GM19193 (cell line): ENCODE measurements around the gene HUWE1.

Experiments used
- POLR2A ChIP-seq: IDR thresholded peaks from 4 replicates; pipeline ENCODE4 v1.6.1; 2011; ENCODE audit not compliant: insufficient read depth, insufficient read length; ENCODE audit errors: extremely low read depth

The HUWE1 gene

GRCh38 chrX:53686151-53686885 is at the start of gene HUWE1:
HUWE1 (minus strand) TSS chrX:53686719; CDS start chrX:53654107, 32,612 bp downstream.
- peak; percentile 56 for TF ChIP-seq POLR2A

GRCh38 chrX:53732797-53733196 is 46.3 kb upstream of the HUWE1 start:
- no peak for TF ChIP-seq POLR2A

- TF ChIP-seq POLR2A = no peak
Measured at GRCh38 chrX:53729751-53730150, 43.2 kb upstream of the HUWE1 start.

GRCh38 chrX:53728506-53728905 is 42.0 kb upstream of the HUWE1 start:
- TF ChIP-seq POLR2A = no peak

GRCh38 chrX:53724872-53725271 is 38.4 kb upstream of the HUWE1 start:
- TF ChIP-seq POLR2A = no peak

DNA sequence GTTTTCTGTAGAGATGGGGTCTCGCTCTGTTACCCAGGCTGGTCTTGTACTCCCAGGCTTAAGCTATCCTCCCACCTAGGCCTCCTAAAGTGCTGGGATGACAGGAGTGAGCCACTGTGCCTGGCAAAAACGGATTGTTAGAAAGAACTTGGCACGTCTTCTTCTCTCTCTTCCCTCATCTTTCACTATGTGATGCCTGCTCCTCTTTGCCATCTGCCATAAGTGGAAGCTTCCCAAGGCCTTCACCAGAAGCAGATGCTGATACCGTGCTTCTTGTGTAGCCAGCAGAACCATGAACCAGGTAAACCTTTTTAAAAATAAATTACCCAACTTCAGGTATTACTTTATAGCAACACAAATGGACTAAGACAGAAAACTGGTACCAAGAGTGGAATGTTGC is 36.9 kb upstream of the HUWE1 start:
- no peak for TF ChIP-seq POLR2A

DNA sequence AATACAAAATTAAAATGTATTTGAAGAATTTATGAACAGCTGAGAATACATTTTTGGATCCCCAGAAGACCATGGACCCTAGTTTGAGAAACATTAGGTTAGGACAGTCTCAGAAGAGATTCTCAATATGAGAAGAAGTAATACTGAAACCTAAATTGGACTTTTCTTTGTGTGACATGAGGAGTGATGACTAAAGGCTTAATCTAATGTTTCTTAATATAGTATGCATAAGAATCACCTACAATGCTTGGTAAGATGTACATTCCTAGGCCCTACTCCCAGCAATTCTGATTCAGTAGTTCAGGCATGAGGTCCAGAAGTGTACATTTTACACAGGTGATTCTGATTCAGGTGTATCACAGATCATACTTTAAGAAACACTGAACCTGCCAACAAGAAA is 31.6 kb upstream of the HUWE1 start:
- no peak for TF ChIP-seq POLR2A

- no peak for TF ChIP-seq POLR2A
Measured at GRCh38 chrX:53717205-53717604, 30.7 kb upstream of the HUWE1 start.

DNA sequence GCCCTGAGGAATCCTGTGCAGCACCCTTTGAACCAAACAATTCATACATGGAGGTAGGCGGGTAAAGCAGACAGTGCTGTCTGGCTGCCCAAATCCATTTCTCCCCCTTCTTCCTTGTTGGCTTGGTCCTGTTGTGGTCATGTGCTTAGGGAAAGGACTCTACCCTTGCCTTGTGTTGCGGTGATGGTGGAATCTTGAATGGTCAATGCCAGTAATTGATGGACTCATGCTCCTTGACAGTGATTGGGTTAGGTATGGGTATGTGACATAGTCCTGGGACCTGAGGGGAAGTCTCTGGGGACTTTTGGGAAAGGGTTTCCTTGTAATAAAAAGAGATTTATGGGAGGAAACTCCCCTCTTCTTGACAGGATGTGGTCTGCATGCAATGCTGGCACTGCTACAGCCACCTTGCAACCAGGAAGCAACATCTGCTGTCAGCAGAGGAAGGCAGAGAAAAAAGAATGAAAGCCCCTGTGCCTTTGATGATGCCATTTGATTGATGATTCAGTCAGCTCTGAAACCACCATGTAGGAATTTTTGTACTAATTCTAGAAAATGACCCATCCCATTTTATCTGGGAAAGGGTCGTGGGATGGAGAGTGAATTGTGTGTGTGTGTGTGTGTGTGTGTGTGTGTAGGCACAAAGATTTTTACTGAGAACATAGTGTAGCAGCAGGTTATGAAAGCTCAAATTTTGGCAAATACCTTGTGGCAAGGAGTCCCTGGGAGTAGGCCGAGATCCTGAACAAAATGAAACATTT is 30.0 kb upstream of the HUWE1 start:
- TF ChIP-seq POLR2A = peak; percentile 7

- TF ChIP-seq POLR2A = peak; percentile 4
Measured at GRCh38 chrX:53715346-53715924, 28.9 kb upstream of the HUWE1 start.

DNA sequence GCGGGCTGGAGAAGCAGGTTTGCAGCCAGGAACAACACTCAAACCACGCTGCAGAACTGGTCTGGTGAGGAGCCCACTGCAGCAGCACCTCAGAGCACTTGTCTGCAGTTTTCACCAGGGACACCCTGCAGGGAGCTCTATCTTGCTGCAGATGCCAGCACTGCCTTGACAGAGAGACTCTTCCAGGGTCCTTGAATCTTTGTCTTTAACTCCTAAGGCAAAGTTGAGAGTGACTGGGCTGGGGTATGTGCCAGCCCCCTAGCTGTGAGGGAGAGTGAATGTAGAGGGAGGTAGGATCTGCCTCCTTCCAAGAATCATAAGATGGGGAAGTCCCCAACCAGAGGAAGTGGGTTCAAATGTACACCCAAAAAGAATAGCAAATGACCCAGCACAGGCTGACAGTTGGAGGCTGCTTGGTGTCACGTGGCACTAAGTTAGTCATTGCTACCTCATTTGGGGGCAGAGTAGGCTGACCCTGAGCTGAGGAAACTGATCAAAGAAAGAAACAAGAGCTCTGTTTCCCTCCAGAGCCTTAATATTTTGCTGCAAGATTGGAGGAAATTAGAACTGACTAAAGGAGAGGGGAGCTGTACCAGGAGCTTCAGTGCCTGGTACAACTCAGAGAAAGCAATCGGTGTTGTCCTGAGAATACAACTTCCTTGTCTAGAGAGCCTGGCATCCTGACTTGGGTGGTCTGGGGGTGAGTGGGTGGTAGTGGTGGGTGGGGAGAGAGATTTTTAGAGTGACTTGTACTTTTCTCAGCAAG is 28.2 kb upstream of the HUWE1 start:
- peak; percentile 48 for TF ChIP-seq POLR2A

DNA sequence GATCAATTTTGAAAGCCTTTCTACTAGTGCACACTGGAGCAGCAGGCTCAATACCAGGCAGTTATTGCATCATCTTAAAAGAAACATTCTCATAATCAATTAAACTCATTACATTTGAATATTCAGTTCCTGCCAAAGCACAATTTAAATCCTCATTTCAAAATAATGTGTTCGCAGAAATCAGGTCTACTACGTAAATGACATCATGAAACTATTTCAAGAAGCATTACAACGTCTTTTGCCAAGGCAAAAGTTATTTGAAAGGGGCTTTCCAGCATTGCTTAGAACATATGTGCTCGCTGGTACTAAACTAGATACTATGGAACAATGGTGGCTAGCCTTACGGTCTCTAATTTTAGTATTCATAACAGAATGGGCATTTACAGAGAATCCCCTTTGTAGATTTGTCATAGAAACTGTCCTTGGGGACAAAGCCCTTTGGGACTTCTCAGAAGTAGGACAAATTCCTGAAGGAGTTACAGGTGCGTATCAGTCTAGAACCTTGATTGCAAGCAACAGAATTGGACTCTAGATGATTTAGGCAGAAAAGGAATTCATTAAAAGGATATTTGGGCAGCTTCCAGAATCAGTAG is 27.6 kb upstream of the HUWE1 start:
- no peak for TF ChIP-seq POLR2A

DNA sequence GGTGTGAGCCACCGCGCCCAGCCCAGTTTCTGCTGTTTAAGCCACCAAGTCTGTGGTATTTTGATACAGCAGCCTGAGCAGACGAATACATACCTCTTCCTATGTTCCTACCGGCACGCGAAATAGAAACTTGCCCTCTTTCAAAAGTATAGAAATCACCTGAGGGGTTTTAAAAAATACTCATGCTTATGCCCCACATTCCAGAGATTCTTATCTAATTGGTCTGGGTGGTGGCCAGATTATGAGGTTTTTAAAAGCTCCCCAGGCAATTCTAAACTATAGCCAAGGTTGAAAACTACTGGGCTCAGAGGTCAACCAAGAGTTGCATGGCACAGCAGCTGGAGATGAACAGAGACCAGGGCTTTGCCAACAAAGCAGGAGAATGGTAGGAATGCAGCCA is 24.9 kb upstream of the HUWE1 start:
- no peak for TF ChIP-seq POLR2A

DNA sequence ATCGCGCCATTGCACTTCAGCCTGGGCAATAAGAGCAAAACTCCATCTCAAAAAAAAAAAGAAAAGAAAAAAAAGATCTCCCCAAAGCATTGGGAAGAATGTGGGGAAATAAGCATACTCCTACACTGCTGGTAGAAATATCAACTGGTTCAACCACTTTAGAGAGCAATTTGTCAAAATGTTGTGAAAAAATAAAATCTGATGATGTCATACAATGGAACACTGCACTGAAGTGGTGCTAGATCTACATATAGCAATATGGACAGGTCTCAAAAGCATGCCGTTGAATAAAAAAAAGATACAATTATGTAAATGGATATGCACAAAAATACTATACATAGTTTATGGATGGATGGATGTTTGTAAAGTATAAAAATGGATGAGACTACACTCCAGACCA is 18.3 kb upstream of the HUWE1 start:
- no peak for TF ChIP-seq POLR2A

GRCh38 chrX:53704294-53704693 is 17.8 kb upstream of the HUWE1 start:
- no peak for TF ChIP-seq POLR2A
